H9 (cell line): Measurements from ENCODE around the gene NRXN3. TPM values are rescaled to one million over a fixed set of nuclear protein-coding genes. Genes with fewer than 3 reads are reported as not detected.

Source experiments
- DNase-seq: peaks from one replicate; pipeline ENCODE4 v3.0.0-alpha.2; 2017
- H2AFZ ChIP-seq: one replicate; pipeline ENCODE4 v1.6.1; 2013; ENCODE audit warnings: mild to moderate bottlenecking, low read length, control low read depth, moderate library complexity
- H2AK5ac ChIP-seq: 2 replicates; pipeline ENCODE4 v1.6.1; 2013; ENCODE audit warnings: low read length, control low read depth, mixed read lengths; ENCODE audit not compliant: insufficient read length
- H2BK120ac ChIP-seq: one replicate; pipeline ENCODE4 v1.6.1; 2013; ENCODE audit warnings: low read depth, mild to moderate bottlenecking, low read length, control low read depth, inconsistent platforms; ENCODE audit not compliant: poor library complexity, severe bottlenecking
- H2BK12ac ChIP-seq: 2 replicates; pipeline ENCODE4 v1.6.1; 2013; ENCODE audit warnings: low read length, control low read depth, mixed read lengths, low read depth; ENCODE audit not compliant: insufficient read length
- H2BK15ac ChIP-seq: 2 replicates; pipeline ENCODE4 v1.6.1; 2013; ENCODE audit warnings: low read depth, low read length, control low read depth
- H2BK20ac ChIP-seq: one replicate; pipeline ENCODE4 v1.6.1; 2013; ENCODE audit warnings: low read depth, mild to moderate bottlenecking, low read length, control low read depth, inconsistent platforms; ENCODE audit not compliant: poor library complexity, severe bottlenecking
- H2BK5ac ChIP-seq: 2 replicates; pipeline ENCODE4 v1.6.1; 2013; ENCODE audit warnings: low read length, control low read depth, mixed read lengths; ENCODE audit not compliant: insufficient read length
- H3K14ac ChIP-seq: 2 replicates; pipeline ENCODE4 v1.6.1; 2013; ENCODE audit warnings: low read length, control low read depth; ENCODE audit not compliant: insufficient read depth
- H3K18ac ChIP-seq: 2 replicates; pipeline ENCODE4 v1.6.1; 2013; ENCODE audit warnings: low read depth, mild to moderate bottlenecking, mixed read lengths, low read length, control low read depth; ENCODE audit not compliant: insufficient read length
- H3K23ac ChIP-seq: 2 replicates; pipeline ENCODE4 v1.6.1; 2013; ENCODE audit warnings: low read length, control low read depth, mixed read lengths, low read depth; ENCODE audit not compliant: insufficient read length
- H3K23me2 ChIP-seq: 2 replicates; pipeline ENCODE4 v1.6.1; 2013; ENCODE audit warnings: low read depth, mild to moderate bottlenecking, mixed read lengths, low read length, control low read depth; ENCODE audit not compliant: insufficient read length, poor library complexity, severe bottlenecking
- H3K27ac ChIP-seq: 2 replicates; pipeline ENCODE4 v1.5.1; 2013; ENCODE audit warnings: low read length, control low read depth, mixed read lengths, low read depth; ENCODE audit not compliant: insufficient read length
- H3K27me3 ChIP-seq: 2 replicates; pipeline ENCODE4 v1.6.1; 2013; ENCODE audit warnings: low read length, control low read depth, inconsistent platforms; ENCODE audit not compliant: insufficient read depth
- H3K4ac ChIP-seq: 2 replicates; pipeline ENCODE4 v1.6.1; 2013; ENCODE audit warnings: low read depth, mild to moderate bottlenecking, control low read depth, inconsistent platforms, low read length, moderate library complexity
- H3K4me1 ChIP-seq: 2 replicates; pipeline ENCODE4 v1.6.1; 2013; ENCODE audit warnings: low read length, control low read depth, inconsistent platforms; ENCODE audit not compliant: insufficient read depth
- H3K4me2 ChIP-seq: 2 replicates; pipeline ENCODE4 v1.6.1; 2013; ENCODE audit warnings: low read length, control low read depth, mixed read lengths; ENCODE audit not compliant: insufficient read length, insufficient read depth
- H3K56ac ChIP-seq: 2 replicates; pipeline ENCODE4 v1.6.1; 2013; ENCODE audit warnings: low read depth, mild to moderate bottlenecking, mixed read lengths, low read length, control low read depth; ENCODE audit not compliant: insufficient read length
- H3K79me1 ChIP-seq: 2 replicates; pipeline ENCODE4 v1.6.1; 2013; ENCODE audit warnings: low read depth, mild to moderate bottlenecking, moderate library complexity, low read length, control low read depth, inconsistent platforms; ENCODE audit not compliant: insufficient read depth, poor library complexity, severe bottlenecking
- H3K79me2 ChIP-seq: 2 replicates; pipeline ENCODE4 v1.6.1; 2013; ENCODE audit warnings: low read length, control low read depth, inconsistent platforms; ENCODE audit not compliant: insufficient read depth
- H3K9ac ChIP-seq: 2 replicates; pipeline ENCODE4 v1.6.1; 2013; ENCODE audit warnings: low read length, control low read depth, mixed read lengths; ENCODE audit not compliant: insufficient read length; ENCODE audit errors: extremely low read depth
- H3K9me3 ChIP-seq: one replicate; pipeline ENCODE4 v1.6.1; 2013; ENCODE audit warnings: low read depth, low read length, inconsistent platforms; ENCODE audit not compliant: control insufficient read depth
- H3T11ph ChIP-seq: one replicate; pipeline ENCODE4 v1.6.1; 2013; ENCODE audit warnings: mild to moderate bottlenecking, low read length, control low read depth, inconsistent platforms
- H4K20me1 ChIP-seq: one replicate; pipeline ENCODE4 v1.6.1; 2013; ENCODE audit not compliant: control insufficient read depth, insufficient read length, insufficient read depth
- H4K5ac ChIP-seq: 2 replicates; pipeline ENCODE4 v1.6.1; 2013; ENCODE audit warnings: low read depth, mild to moderate bottlenecking, mixed read lengths, low read length, control low read depth; ENCODE audit not compliant: insufficient read length
- H4K8ac ChIP-seq: replicated peaks from 2 replicates; pipeline ENCODE4 v1.6.1; 2013; ENCODE audit warnings: low read length, control low read depth, mixed read lengths, low read depth; ENCODE audit not compliant: insufficient read length
- H4K91ac ChIP-seq: 2 replicates; pipeline ENCODE4 v1.6.1; 2013; ENCODE audit warnings: low read depth, mild to moderate bottlenecking, moderate library complexity, mixed read lengths, low read length, control low read depth; ENCODE audit not compliant: insufficient read length
- H3K27ac Mint-ChIP-seq, 3 experiments: 2 replicates in 2 of 3; 3 replicates in 1 of 3; pipeline ENCODE4 v1.8.0; 2020 to 2021; ENCODE audit warnings: mixed read lengths in 3 of 3, mild to moderate bottlenecking in 1 of 3, moderate library complexity in 1 of 3
- H3K27me3 Mint-ChIP-seq: 2 replicates; pipeline ENCODE4 v1.8.0; 2021; ENCODE audit warnings: low read depth, mild to moderate bottlenecking, moderate library complexity, mixed read lengths
- H3K36me3 Mint-ChIP-seq, 3 experiments: 2 replicates in 2 of 3; 3 replicates in 1 of 3; pipeline ENCODE4 v1.8.0; 2020 to 2021; ENCODE audit warnings: low read depth in 3 of 3, mixed read lengths in 3 of 3; ENCODE audit not compliant: insufficient read depth in 1 of 3
- H3K4me1 Mint-ChIP-seq, 2 experiments: 2 replicates each; pipeline ENCODE4 v1.8.0; 2020; ENCODE audit warnings: mixed read lengths in 2 of 2
- H3K4me3 Mint-ChIP-seq, 2 experiments: 2 replicates in 1 of 2; 3 replicates in 1 of 2; pipeline ENCODE4 v1.8.0; 2020 to 2021; ENCODE audit warnings: mild to moderate bottlenecking in 2 of 2, mixed read lengths in 2 of 2, moderate library complexity in 1 of 2
- H3K9me3 Mint-ChIP-seq, 2 experiments: 2 replicates in 1 of 2; 3 replicates in 1 of 2; pipeline ENCODE4 v1.8.0; 2020; ENCODE audit warnings: mild to moderate bottlenecking in 2 of 2, mixed read lengths in 2 of 2, moderate library complexity in 1 of 2
- WGBS: extraction: QIAGEN DNeasy Blood & Tissue Kit; methylation state at CpG from one replicate; pipeline ENCODE4 v1.1.7; 2013; ENCODE audit warnings: missing lambda C conversion rate, low lambda C conversion rate, mixed read lengths; ENCODE audit not compliant: insufficient read length; ENCODE audit errors: extremely low coverage; 5-methylcytosine and 5-hydroxymethylcytosine counted together
- total RNA-seq: library from RNA; stranded (reverse); gene quantifications from 2 replicates; pipeline ENCODE4 v1.2.1, GENCODE V29; 2021
- TF ChIP-seq, protein P1 (sequence below): fragments of 200-600 bp; sonication (generic); conservative IDR thresholded peaks from 3 replicates; pipeline ENCODE4 v1.8.0; 2021; ENCODE audit warnings: antibody characterized with exemption, mild to moderate bottlenecking

Gene NRXN3
- total RNA-seq, 1 experiment from 2014 or later: 1.8 TPM

DNA sequence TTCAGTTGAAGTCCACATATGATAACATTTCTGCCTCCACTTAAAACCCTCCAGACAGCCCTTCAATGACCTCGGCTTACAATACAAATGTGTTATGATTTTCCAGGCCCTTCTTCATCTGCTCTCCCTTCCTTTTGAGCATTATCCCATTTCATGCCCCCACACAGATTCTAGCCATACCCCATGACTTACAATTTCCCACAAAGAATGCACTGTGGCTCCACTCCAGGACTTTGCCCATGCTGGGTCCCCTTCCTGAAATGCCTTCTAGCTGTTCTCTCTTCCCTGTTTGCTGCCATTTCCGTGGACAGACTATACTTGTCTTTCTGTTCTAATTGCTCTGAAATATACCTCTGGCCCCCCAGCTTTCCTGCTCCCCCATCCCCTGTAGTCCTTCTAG lies 1078.0 kb downstream of the NRXN3 start:
- Histone ChIP-seq H3K79me2 (no peaks in the 10 kb centered on the region), H4K91ac (no peak overlapping the region), H2BK120ac (no peak overlapping the region), H3K56ac (no peak overlapping the region), H3K27ac (no peak overlapping the region), H3K4me2 (no peak overlapping the region), H3K79me1 (no peaks in the 10 kb centered on the region), H3K4me1 (no peaks in the 10 kb centered on the region; the same call in 1 of the 2 replicates), H3K23ac (no peak overlapping the region), H4K8ac (no peak overlapping the region), H4K20me1 (no peaks in the 10 kb centered on the region), H3T11ph (no peak overlapping the region), H3K14ac (no peak overlapping the region), H2BK20ac (no peak overlapping the region), H2BK5ac (no peak overlapping the region), H2AK5ac (no peak overlapping the region), H3K4ac (no peak overlapping the region), H3K9ac (no peak overlapping the region), H4K5ac (no peak overlapping the region), H3K18ac (no peak overlapping the region), H3K27me3 (no peaks in the 10 kb centered on the region), H3K9me3 (no peaks in the 10 kb centered on the region), H3K23me2 (no peaks in the 10 kb centered on the region), H2AFZ (no peak overlapping the region), H2BK15ac (no peak overlapping the region), H2BK12ac (no peak overlapping the region)
- H3K27me3 Mint-ChIP-seq: no peaks in the 10 kb centered on the region
- no peaks in the 10 kb centered on the region; a peak in 1 of 7 replicates for H3K36me3 Mint-ChIP-seq
- H3K27ac Mint-ChIP-seq: no peak overlapping the region; a peak in 1 of 7 replicates
- no peaks in the 10 kb centered on the region for H3K9me3 Mint-ChIP-seq
- DNase-seq: no peak
- no CpG with 5 or more reads among the region's 2 CpGs for WGBS
- H3K4me3 Mint-ChIP-seq: no peak overlapping the region
- TF ChIP-seq, protein P1, sequence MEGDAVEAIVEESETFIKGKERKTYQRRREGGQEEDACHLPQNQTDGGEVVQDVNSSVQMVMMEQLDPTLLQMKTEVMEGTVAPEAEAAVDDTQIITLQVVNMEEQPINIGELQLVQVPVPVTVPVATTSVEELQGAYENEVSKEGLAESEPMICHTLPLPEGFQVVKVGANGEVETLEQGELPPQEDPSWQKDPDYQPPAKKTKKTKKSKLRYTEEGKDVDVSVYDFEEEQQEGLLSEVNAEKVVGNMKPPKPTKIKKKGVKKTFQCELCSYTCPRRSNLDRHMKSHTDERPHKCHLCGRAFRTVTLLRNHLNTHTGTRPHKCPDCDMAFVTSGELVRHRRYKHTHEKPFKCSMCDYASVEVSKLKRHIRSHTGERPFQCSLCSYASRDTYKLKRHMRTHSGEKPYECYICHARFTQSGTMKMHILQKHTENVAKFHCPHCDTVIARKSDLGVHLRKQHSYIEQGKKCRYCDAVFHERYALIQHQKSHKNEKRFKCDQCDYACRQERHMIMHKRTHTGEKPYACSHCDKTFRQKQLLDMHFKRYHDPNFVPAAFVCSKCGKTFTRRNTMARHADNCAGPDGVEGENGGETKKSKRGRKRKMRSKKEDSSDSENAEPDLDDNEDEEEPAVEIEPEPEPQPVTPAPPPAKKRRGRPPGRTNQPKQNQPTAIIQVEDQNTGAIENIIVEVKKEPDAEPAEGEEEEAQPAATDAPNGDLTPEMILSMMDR: no peak
- peaks cover 6% of the 10 kb centered on the region in 2 experiments for H3K4me1 Mint-ChIP-seq
